ENCODE results near the gene SPTSSA. TPM values are rescaled to one million over a fixed set of nuclear protein-coding genes. Genes with fewer than 3 reads are reported as not detected.

SPTSSA gene
- total and polyA plus RNA-seq, 2 donors (not counting 1 experiment from before 2014, with no cell fraction given) = 3.8 to 6.9 TPM

GRCh38 chr14:34463598-34463961 is 1.5 kb upstream of the SPTSSA start:
- TF ChIP-seq CTCF (IDR thresholded peaks at IDR 0.05) (no peak), EZH2 (IDR thresholded peaks at IDR 0.05; ENCODE audit: borderline replicate concordance, insufficient read depth, low read depth, low read length, poor library complexity, severe bottlenecking) (no peak)

GRCh38 chr14:34461334-34462131 is 507 bp downstream of the SPTSSA start:
- ATAC-seq (ENCODE audit: low read depth) (no peak), DNase-seq (peak; percentile 50)
- Mint-ChIP-seq H3K4me1 (peaks cover 18% of the 10 kb centered on the region), H3K4me3 (peak overlapping the region; percentile 86), H3K27ac (peak overlapping the region; percentile 91), H3K9me3 (ENCODE audit: insufficient read depth) (no peaks in the 10 kb centered on the region), H3K27me3 (no peaks in the 10 kb centered on the region)
- peak overlapping the region; percentile 86 for H3K9ac ChIP-seq (ENCODE audit: low read length)
- TF ChIP-seq CTCF (IDR thresholded peaks at IDR 0.05) (no peak), EZH2 (IDR thresholded peaks at IDR 0.05; ENCODE audit: borderline replicate concordance, insufficient read depth, low read depth, low read length, poor library complexity, severe bottlenecking) (no peak)
- H3K27me3 ChIP-seq (replicated peaks in 1 of 4; ENCODE audit: control extremely low read depth in 1 of 4, control insufficient read depth in 3 of 4, insufficient read depth in 4 of 4, low read length in 3 of 4) = no peaks in the 10 kb centered on the region
- POLR2A ChIA-PET = no interaction called here
- CTCF ChIA-PET = no interaction called here
- no peaks in the 10 kb centered on the region for H3K9me3 ChIP-seq (ENCODE audit: control extremely low read depth in 1 of 3, control insufficient read depth in 2 of 3, insufficient read depth in 1 of 3, low read length in 2 of 3)
- no peaks in the 10 kb centered on the region for H4K20me1 ChIP-seq (ENCODE audit: control insufficient read depth, insufficient read depth, low read length, poor library complexity, severe bottlenecking)
- intact Hi-C loops (cut with micrococcal nuclease) = loop anchor here (1.0 to 10.0 kb wide), 8 partner anchors 76 to 1365 kb away; partner anchors contain the start of genes BRMS1L, CFL2, EAPP and PRORP
- peak overlapping the region; percentile 50 to 95 (median 64) for H3K4me3 ChIP-seq (ENCODE audit: control extremely low read depth in 1 of 5, extremely low read depth in 1 of 5, insufficient read depth in 1 of 5, low read depth in 2 of 5, low read length in 4 of 5)
- WGBS (ENCODE audit: insufficient coverage) = under 1% methylated on average over 34 of the region's 45 CpGs
- H3K36me3 ChIP-seq (replicated peaks in 1 of 2; ENCODE audit: control extremely low read depth in 1 of 2, control insufficient read depth in 1 of 2, extremely low read depth in 1 of 2, insufficient read depth in 2 of 2, low read length in 1 of 2) = peaks cover 0 to 2% of the 10 kb centered on the region in 2 experiments
- H3K4me1 ChIP-seq (ENCODE audit: control insufficient read depth in 2 of 2, insufficient read depth in 2 of 2, low read length in 2 of 2) = peaks cover 8 to 15% of the 10 kb centered on the region in 2 donors
- H3K4me2 ChIP-seq (replicated peaks; ENCODE audit: low read depth, low read length, poor library complexity, severe bottlenecking) = peak overlapping the region; percentile 76
- H2AFZ ChIP-seq (ENCODE audit: insufficient read depth, low read depth, low read length, poor library complexity, severe bottlenecking) = peak overlapping the region; percentile 79
- peak overlapping the region; percentile 16 to 60 for H3K27ac ChIP-seq (ENCODE audit: low read length in 2 of 2)
- peaks cover 14% of the 10 kb centered on the region for H3K79me2 ChIP-seq (ENCODE audit: control insufficient read depth, insufficient read depth, low read length)

More at GRCh38 chr14:34463598-34463961, 1.5 kb upstream of the SPTSSA start:
- Histone ChIP-seq H3K27ac (ENCODE audit: low read length in 2 of 2) (no peak overlapping the region), H3K79me2 (ENCODE audit: control insufficient read depth, insufficient read depth, low read length) (peaks cover 9% of the 10 kb centered on the region), H3K4me1 (ENCODE audit: control insufficient read depth in 2 of 2, insufficient read depth in 2 of 2, low read length in 2 of 2) (peaks cover 8 to 15% of the 10 kb centered on the region in 2 donors), H3K9ac (ENCODE audit: low read length) (no peak overlapping the region), H2AFZ (ENCODE audit: insufficient read depth, low read depth, low read length, poor library complexity, severe bottlenecking) (peak overlapping the region; percentile 57), H3K36me3 (replicated peaks in 1 of 2; ENCODE audit: control extremely low read depth in 1 of 2, control insufficient read depth in 1 of 2, extremely low read depth in 1 of 2, insufficient read depth in 2 of 2, low read length in 1 of 2) (peaks cover 0 to 2% of the 10 kb centered on the region in 2 experiments), H3K9me3 (ENCODE audit: control extremely low read depth in 1 of 3, control insufficient read depth in 2 of 3, insufficient read depth in 1 of 3, low read length in 2 of 3) (no peaks in the 10 kb centered on the region), H3K27me3 (replicated peaks in 1 of 4; ENCODE audit: control extremely low read depth in 1 of 4, control insufficient read depth in 3 of 4, insufficient read depth in 4 of 4, low read length in 3 of 4) (no peaks in the 10 kb centered on the region), H3K4me2 (replicated peaks; ENCODE audit: low read depth, low read length, poor library complexity, severe bottlenecking) (no peak overlapping the region), H4K20me1 (ENCODE audit: control insufficient read depth, insufficient read depth, low read length, poor library complexity, severe bottlenecking) (no peaks in the 10 kb centered on the region), H3K4me3 (ENCODE audit: control extremely low read depth in 1 of 5, extremely low read depth in 1 of 5, insufficient read depth in 1 of 5, low read depth in 2 of 5, low read length in 4 of 5) (no peak overlapping the region)
- H3K4me1 Mint-ChIP-seq = peaks cover 18% of the 10 kb centered on the region
- DNase-seq = no peak
- no peak overlapping the region for H3K4me3 Mint-ChIP-seq
- ChIA-PET CTCF (no interaction called here), POLR2A (no interaction called here)
- ATAC-seq (ENCODE audit: low read depth) = no peak
- intact Hi-C loops (cut with micrococcal nuclease) = loop anchor here (2.0 to 10.0 kb wide), 6 partner anchors 74 to 1363 kb away; partner anchors contain the start of genes BRMS1L, CFL2, EAPP and PRORP
- no peaks in the 10 kb centered on the region for H3K9me3 Mint-ChIP-seq (ENCODE audit: insufficient read depth)
- 100% methylated on average over 1 of the region's 1 CpG for WGBS (ENCODE audit: insufficient coverage)
- no peaks in the 10 kb centered on the region for H3K27me3 Mint-ChIP-seq
- no peak overlapping the region for H3K27ac Mint-ChIP-seq

Data from B cell (primary cell).